ENCODE data around the gene KRIT1. TPM values are rescaled to one million over a fixed set of nuclear protein-coding genes. Genes with fewer than 3 reads are reported as not detected.

KRIT1 gene
- total RNA-seq, 1 donor from 2014 or later, result 28.0 TPM

- TF ChIP-seq CTCF (IDR thresholded peaks at IDR 0.05), result no peak
- Mint-ChIP-seq H3K36me3 (ENCODE audit: low read depth) (no peaks in the 10 kb centered on the region), H3K4me3 (ENCODE audit: unreplicated experiment) (no peak overlapping the region), H3K27ac (ENCODE audit: unreplicated experiment) (no peak overlapping the region), H3K27me3 (ENCODE audit: low read depth) (no peaks in the 10 kb centered on the region), H3K4me1 (ENCODE audit: low read depth) (peaks cover 6% of the 10 kb centered on the region), H3K9me3 (ENCODE audit: low read depth) (no peaks in the 10 kb centered on the region)
- DNase-seq (ENCODE audit: low spot score), result no peak
Measured at GRCh38 chr7:92155108-92155739, 90.5 kb downstream of the KRIT1 start.

GRCh38 chr7:92150450-92151017, 95.2 kb downstream of the KRIT1 start:
- Mint-ChIP-seq H3K27ac (ENCODE audit: unreplicated experiment) (no peak overlapping the region), H3K36me3 (ENCODE audit: low read depth) (no peaks in the 10 kb centered on the region), H3K4me3 (ENCODE audit: unreplicated experiment) (no peak overlapping the region), H3K27me3 (ENCODE audit: low read depth) (no peaks in the 10 kb centered on the region), H3K4me1 (ENCODE audit: low read depth) (peaks cover 3% of the 10 kb centered on the region), H3K9me3 (ENCODE audit: low read depth) (no peaks in the 10 kb centered on the region)
- no peak for DNase-seq (ENCODE audit: low spot score)
- no peak for TF ChIP-seq CTCF (IDR thresholded peaks at IDR 0.05)

- DNase-seq (ENCODE audit: low spot score), result no peak
- no peak for TF ChIP-seq CTCF (IDR thresholded peaks at IDR 0.05)
- no peak overlapping the region for H3K27ac Mint-ChIP-seq (ENCODE audit: unreplicated experiment)
- no peaks in the 10 kb centered on the region for H3K36me3 Mint-ChIP-seq (ENCODE audit: low read depth)
- H3K9me3 Mint-ChIP-seq (ENCODE audit: low read depth), result no peaks in the 10 kb centered on the region
- peaks cover 3% of the 10 kb centered on the region for H3K4me1 Mint-ChIP-seq (ENCODE audit: low read depth)
- no peaks in the 10 kb centered on the region for H3K27me3 Mint-ChIP-seq (ENCODE audit: low read depth)
- H3K4me3 Mint-ChIP-seq (ENCODE audit: unreplicated experiment), result no peak overlapping the region
Measured at GRCh38 chr7:92149736-92150239, 95.9 kb downstream of the KRIT1 start.

Small RNA genes lying within 50 kb of the gene (microRNA-seq; reads per million reads assigned to microRNA genes)
- gene MIR1285-1 (ENCODE audit: borderline number of aligned reads), result not detected

Other genes with a start within 250 kb of the KRIT1 start
- 60.1 to 87.6 TPM (median 85.5 TPM) in 3 replicates for gene CYP51A1, start 111.4 kb downstream of the KRIT1 start, total RNA-seq
- 0.22 to 0.41 TPM in 2 of 3 replicates, not detected in the other for gene LRRD1, start 66.8 kb downstream of the KRIT1 start, total RNA-seq
- 65.6 to 77.7 TPM (median 76.3 TPM) in 3 replicates for gene ANKIB1, start 60 bp upstream of the KRIT1 start, total RNA-seq
- gene GATAD1, start 201.6 kb upstream of the KRIT1 start, total RNA-seq, result 26.2 to 32.9 TPM (median 31.3 TPM) in 3 replicates
- gene ERVW-1, start 232.0 kb upstream of the KRIT1 start, total RNA-seq, result not detected in 3 replicates